OCI-LY7 (cell line): Measurements from ENCODE around the gene PHEX. TPM values are rescaled to one million over a fixed set of nuclear protein-coding genes. Genes with fewer than 3 reads are reported as not detected.

Experiments
- BruUV-seq: library from RNA; stranded (reverse); fragments of 400-500 nt; replicated peaks from 2 replicates; lab custom pipeline; 2021; lab: Mats Ljungman, UMichigan
- CTCF ChIA-PET: fragments of 300-600 bp; sonication (Branson Sonifier 250); formaldehyde crosslinking; loops from one replicate; lab custom pipeline; 2022; ENCODE audit warnings: antibody characterized with exemption; ENCODE audit not compliant: unreplicated experiment; lab: Charles Lee
- POLR2A ChIA-PET: fragments of 300-600 bp; sonication (Branson Sonifier 250); formaldehyde crosslinking; loops from one replicate; lab custom pipeline; 2022; ENCODE audit warnings: antibody characterized with exemption; lab: Charles Lee
- DNase-seq: peaks from one replicate; pipeline ENCODE4 v3.0.0-alpha.2; 2015; ENCODE audit warnings: low spot score
- H2AFZ ChIP-seq: fragments of 200-600 bp; sonication (generic), shearing (Covaris generic); 2 replicates; pipeline ENCODE4 v1.6.1; 2014; ENCODE audit warnings: mild to moderate bottlenecking, antibody characterized with exemption, low read length, moderate library complexity
- H3K27ac ChIP-seq: fragments of 200-600 bp; sonication (generic); 2 replicates; pipeline ENCODE4 v1.5.1; 2014; ENCODE audit warnings: mixed run types, low read depth, mild to moderate bottlenecking, moderate library complexity, low read length, inconsistent platforms; ENCODE audit not compliant: poor library complexity, severe bottlenecking
- H3K36me3 ChIP-seq: fragments of 200-600 bp; sonication (generic); 2 replicates; pipeline ENCODE4 v1.6.1; 2014; ENCODE audit warnings: mild to moderate bottlenecking, antibody characterized with exemption, low read length, moderate library complexity, mixed read lengths; ENCODE audit not compliant: insufficient read depth
- H3K4me1 ChIP-seq: fragments of 200-600 bp; sonication (generic); 2 replicates; pipeline ENCODE4 v1.5.1; 2014; ENCODE audit warnings: mild to moderate bottlenecking, low read length; ENCODE audit not compliant: insufficient read depth, poor library complexity, severe bottlenecking
- H3K4me2 ChIP-seq: fragments of 200-600 bp; sonication (generic); 2 replicates; pipeline ENCODE4 v1.6.1; 2014; ENCODE audit warnings: mild to moderate bottlenecking, low read length
- H3K4me3 ChIP-seq: fragments of 200-600 bp; sonication (generic); 2 replicates; pipeline ENCODE4 v1.5.1; 2014; ENCODE audit warnings: mild to moderate bottlenecking, low read depth, low read length; ENCODE audit not compliant: poor library complexity, severe bottlenecking
- H3K79me2 ChIP-seq: fragments of 200-600 bp; sonication (generic); 2 replicates; pipeline ENCODE4 v1.6.1; 2016; ENCODE audit warnings: low read depth, mild to moderate bottlenecking, low read length, moderate library complexity, mixed read lengths; ENCODE audit not compliant: insufficient read depth
- H3K9me2 ChIP-seq: fragments of 200-600 bp; sonication (generic); 2 replicates; pipeline ENCODE4 v1.6.1; 2016; ENCODE audit warnings: mild to moderate bottlenecking, low read length, mixed read lengths; ENCODE audit not compliant: insufficient read depth
- H3K9me3 ChIP-seq: fragments of 200-600 bp; sonication (generic); 2 replicates; pipeline ENCODE4 v1.6.1; 2014; ENCODE audit warnings: mild to moderate bottlenecking, mixed run types, low read length, mixed read lengths
- H4K20me1 ChIP-seq: fragments of 200-600 bp; sonication (generic); 2 replicates; pipeline ENCODE4 v1.6.1; 2014; ENCODE audit warnings: mild to moderate bottlenecking, antibody characterized with exemption, low read length, moderate library complexity, mixed read lengths; ENCODE audit not compliant: insufficient read depth
- EZH2phosphoT487 ChIP-seq: fragments of 200-600 bp; sonication (generic); IDR thresholded peaks from 2 replicates; pipeline ENCODE4 v1.6.1; 2018; ENCODE audit warnings: low read depth, borderline replicate concordance, mild to moderate bottlenecking, mixed run types, antibody characterized with exemption, low read length, moderate library complexity, mixed read lengths
- intact Hi-C: fragments of 100-400 bp; cut with micrococcal nuclease; formaldehyde crosslinking; loops from one replicate; pipeline ENCODE4 v1.10.0; 2022; ENCODE audit not compliant: unreplicated experiment
- total RNA-seq, 2 experiments: library from RNA; depleted of rRNA in 1 of 2; stranded (reverse); fragments of >200 nt in 1 of 2; shearing (Covaris generic) in 1 of 2; gene quantifications; 2 replicates each; pipeline ENCODE4 v1.2.3, GENCODE V29; 2014 to 2022
- TF ChIP-seq, protein P1 (sequence below): fragments of 200-600 bp; sonication (generic); conservative IDR thresholded peaks from 2 replicates; pipeline ENCODE4 v1.5.1; 2014; ENCODE audit warnings: mild to moderate bottlenecking, antibody characterized with exemption, low read length, moderate library complexity, mixed read lengths

Gene PHEX
- total RNA-seq, 2 experiments from 2014 or later, result 0.09 TPM; not detected in 1

DNA sequence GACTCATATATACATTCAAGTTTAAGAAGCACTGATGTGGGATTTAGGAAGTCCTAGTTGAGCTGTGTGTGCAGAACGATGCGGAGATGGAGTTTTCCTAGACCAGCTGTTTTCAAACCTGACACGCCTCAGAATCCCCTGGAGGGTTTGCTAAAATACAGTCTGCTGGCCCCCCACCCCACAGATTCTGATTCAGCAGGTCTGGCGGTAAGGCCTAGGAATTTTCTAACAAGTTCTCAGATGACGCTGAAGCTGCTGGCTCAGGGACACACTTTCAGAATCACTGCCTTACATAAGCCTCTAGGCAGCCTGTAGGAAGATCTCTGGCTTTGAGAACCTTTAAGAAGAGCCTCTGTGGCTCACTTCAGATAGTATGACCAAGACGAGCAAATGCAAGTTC is 73.1 kb downstream of the PHEX start:
- no peak overlapping the region for H3K4me3 ChIP-seq
- H3K4me1 ChIP-seq, result no peaks in the 10 kb centered on the region
- H3K9me3 ChIP-seq, result no peaks in the 10 kb centered on the region
- no peak overlapping the region for H3K27ac ChIP-seq
- H4K20me1 ChIP-seq, result no peaks in the 10 kb centered on the region
- no peak overlapping the region for H2AFZ ChIP-seq
- POLR2A ChIA-PET, result no interaction called here
- no peaks in the 10 kb centered on the region for H3K9me2 ChIP-seq
- H3K79me2 ChIP-seq, result no peaks in the 10 kb centered on the region
- CTCF ChIA-PET, result no interaction called here
- DNase-seq, result no peak
- no peaks in the 10 kb centered on the region for H3K36me3 ChIP-seq
- intact Hi-C loops, result no loop called here
- TF ChIP-seq EZH2phosphoT487, result no peak
- no TSS peak for BruUV-seq
- no peak overlapping the region for H3K4me2 ChIP-seq

DNA sequence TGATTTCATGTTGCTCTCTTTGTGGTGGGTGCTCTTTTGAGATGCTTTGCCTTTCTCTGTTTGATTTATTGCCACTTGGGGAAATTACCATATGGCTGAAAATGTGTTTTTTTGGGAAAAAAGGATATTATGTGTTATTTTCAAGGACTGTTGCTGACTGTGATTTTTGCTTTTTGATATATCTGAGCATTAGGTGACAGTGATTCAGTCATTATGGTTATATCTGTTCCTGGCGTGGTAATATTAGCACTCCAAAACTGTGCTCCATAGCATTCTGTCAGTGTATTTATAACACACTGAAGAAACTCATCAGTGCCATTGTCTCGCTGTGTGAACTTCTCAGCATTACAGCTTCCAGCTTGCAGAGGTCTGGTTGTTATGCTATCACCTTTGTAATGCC is 73.8 kb downstream of the PHEX start:
- H3K9me2 ChIP-seq, result no peaks in the 10 kb centered on the region
- TF ChIP-seq, protein P1, sequence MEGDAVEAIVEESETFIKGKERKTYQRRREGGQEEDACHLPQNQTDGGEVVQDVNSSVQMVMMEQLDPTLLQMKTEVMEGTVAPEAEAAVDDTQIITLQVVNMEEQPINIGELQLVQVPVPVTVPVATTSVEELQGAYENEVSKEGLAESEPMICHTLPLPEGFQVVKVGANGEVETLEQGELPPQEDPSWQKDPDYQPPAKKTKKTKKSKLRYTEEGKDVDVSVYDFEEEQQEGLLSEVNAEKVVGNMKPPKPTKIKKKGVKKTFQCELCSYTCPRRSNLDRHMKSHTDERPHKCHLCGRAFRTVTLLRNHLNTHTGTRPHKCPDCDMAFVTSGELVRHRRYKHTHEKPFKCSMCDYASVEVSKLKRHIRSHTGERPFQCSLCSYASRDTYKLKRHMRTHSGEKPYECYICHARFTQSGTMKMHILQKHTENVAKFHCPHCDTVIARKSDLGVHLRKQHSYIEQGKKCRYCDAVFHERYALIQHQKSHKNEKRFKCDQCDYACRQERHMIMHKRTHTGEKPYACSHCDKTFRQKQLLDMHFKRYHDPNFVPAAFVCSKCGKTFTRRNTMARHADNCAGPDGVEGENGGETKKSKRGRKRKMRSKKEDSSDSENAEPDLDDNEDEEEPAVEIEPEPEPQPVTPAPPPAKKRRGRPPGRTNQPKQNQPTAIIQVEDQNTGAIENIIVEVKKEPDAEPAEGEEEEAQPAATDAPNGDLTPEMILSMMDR, result no peak
- TF ChIP-seq EZH2phosphoT487, result no peak
- intact Hi-C loops, result no loop called here
- no peaks in the 10 kb centered on the region for H3K9me3 ChIP-seq
- no peaks in the 10 kb centered on the region for H4K20me1 ChIP-seq
- ChIA-PET POLR2A (no interaction called here), CTCF (no interaction called here)
- H3K79me2 ChIP-seq, result no peaks in the 10 kb centered on the region
- H3K27ac ChIP-seq, result no peak overlapping the region
- H2AFZ ChIP-seq, result no peak overlapping the region
- no peak overlapping the region for H3K4me2 ChIP-seq
- no TSS peak for BruUV-seq
- no peak overlapping the region for H3K4me3 ChIP-seq
- H3K36me3 ChIP-seq, result no peaks in the 10 kb centered on the region
- DNase-seq, result no peak
- H3K4me1 ChIP-seq, result no peaks in the 10 kb centered on the region

DNA sequence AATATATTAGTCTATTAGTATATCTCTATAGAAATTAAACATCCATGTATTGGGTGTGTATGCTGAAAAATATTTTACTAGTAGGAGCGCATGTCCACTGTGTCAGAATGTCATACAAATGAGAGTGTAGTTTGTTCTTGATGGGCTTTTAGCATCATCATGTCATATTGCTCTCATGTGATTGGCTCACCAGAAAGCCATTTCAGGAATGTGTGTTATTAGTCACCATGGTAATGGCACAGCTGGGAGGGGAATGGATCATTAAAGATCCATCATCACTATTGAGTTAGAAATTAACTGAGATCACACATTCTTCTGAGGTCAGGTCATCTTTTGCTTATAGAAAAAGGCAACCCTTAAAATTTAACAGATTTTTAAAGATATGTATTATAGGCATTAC is 77.3 kb downstream of the PHEX start:
- H3K79me2 ChIP-seq, result no peaks in the 10 kb centered on the region
- no peak overlapping the region for H3K27ac ChIP-seq
- H4K20me1 ChIP-seq, result no peaks in the 10 kb centered on the region
- intact Hi-C loops, result no loop called here
- no peak overlapping the region for H3K4me3 ChIP-seq
- TF ChIP-seq, protein P1, result no peak
- TF ChIP-seq EZH2phosphoT487, result no peak
- H3K4me2 ChIP-seq, result no peak overlapping the region
- ChIA-PET CTCF (no interaction called here), POLR2A (interaction anchor here (0.7 kb wide), 1 partner anchor 51 kb away, joined by 3 read pairs; no protein-coding TSS in a partner anchor)
- no peaks in the 10 kb centered on the region for H3K9me2 ChIP-seq
- H3K36me3 ChIP-seq, result no peaks in the 10 kb centered on the region
- DNase-seq, result no peak
- H2AFZ ChIP-seq, result no peak overlapping the region
- BruUV-seq, result no TSS peak
- H3K9me3 ChIP-seq, result no peaks in the 10 kb centered on the region
- H3K4me1 ChIP-seq, result no peaks in the 10 kb centered on the region
